Stimulated activated CD4-positive, alpha-beta T cell treated with anti-CD3 and anti-CD28 coated beads, Interleukin-15, amount 100 ng/mL, for 1 hour (primary cell): ENCODE measurements around the gene PACSIN1.
"Not testable (repeated sequence)": the region's sequence is repeated elsewhere in the genome, so short reads cannot be mapped to it uniquely, and the experiment has no call there.

Source experiments
- DNase-seq, 2 donors: peaks; one replicate each; pipeline ENCODE4 v3.0.0-alpha.2; 2020; ENCODE audit warnings: low read depth in 1 of 2, low spot score in 1 of 2

PACSIN1 gene

GRCh38 chr6:34484899-34485298 is 19.0 kb downstream of the PACSIN1 start:
- peak; percentile 36 to 44 for DNase-seq

GRCh38 chr6:34485321-34486060 is 19.6 kb downstream of the PACSIN1 start:
- no peak for DNase-seq

GRCh38 chr6:34486106-34486740 is 20.3 kb downstream of the PACSIN1 start:
- no peak for DNase-seq

GRCh38 chr6:34486886-34487285 is 21.0 kb downstream of the PACSIN1 start:
- not testable (repeated sequence) for DNase-seq

GRCh38 chr6:34487536-34487935 is 21.7 kb downstream of the PACSIN1 start:
- DNase-seq: no peak

- no peak for DNase-seq
Measured at GRCh38 chr6:34489207-34489805, 23.4 kb downstream of the PACSIN1 start.

- DNase-seq: no peak
Measured at GRCh38 chr6:34490390-34491090, 24.7 kb downstream of the PACSIN1 start.

GRCh38 chr6:34491091-34491430 is 25.2 kb downstream of the PACSIN1 start:
- no peak for DNase-seq

GRCh38 chr6:34493344-34493743 is 27.5 kb downstream of the PACSIN1 start:
- DNase-seq: no peak

- DNase-seq: no peak
Measured at GRCh38 chr6:34494973-34495372, 29.1 kb downstream of the PACSIN1 start.

GRCh38 chr6:34496103-34496685 is 30.3 kb downstream of the PACSIN1 start:
- DNase-seq: no peak

GRCh38 chr6:34497411-34497810 is 31.5 kb downstream of the PACSIN1 start:
- DNase-seq: no peak

GRCh38 chr6:34506718-34507117 is 40.8 kb downstream of the PACSIN1 start:
- no peak for DNase-seq

GRCh38 chr6:34508425-34508824 is 42.5 kb downstream of the PACSIN1 start:
- no peak for DNase-seq

GRCh38 chr6:34509782-34510181 is 43.9 kb downstream of the PACSIN1 start:
- DNase-seq: no peak

GRCh38 chr6:34510299-34510698 is 44.4 kb downstream of the PACSIN1 start:
- DNase-seq: no peak

- DNase-seq: no peak
Measured at GRCh38 chr6:34511214-34511914, 45.5 kb downstream of the PACSIN1 start.

GRCh38 chr6:34511915-34512737 is 46.2 kb downstream of the PACSIN1 start:
- no peak for DNase-seq

- no peak for DNase-seq
Measured at GRCh38 chr6:34512738-34513115, 46.9 kb downstream of the PACSIN1 start.

GRCh38 chr6:34513646-34514045 is 47.8 kb downstream of the PACSIN1 start:
- DNase-seq: no peak
